Epithelial cell of prostate (primary cell): ENCODE results near the gene ELAC1.
"Not testable (repeated sequence)": the region's sequence is repeated elsewhere in the genome, so short reads cannot be mapped to it uniquely, and the experiment has no call there.

Source experiments
- DNase-seq: peaks from one replicate; pipeline ENCODE4 v3.0.0-alpha.2; 2011; ENCODE audit warnings: low read depth, low spot score
- H3K27ac ChIP-seq: fragments of 450-650 bp; 2 replicates; pipeline ENCODE4 v1.5.1; 2017; ENCODE audit warnings: mild to moderate bottlenecking

Gene ELAC1

GRCh38 chr18:50970006-50970405 lies 2.2 kb downstream of the ELAC1 start:
- no peak overlapping the region for H3K27ac ChIP-seq
- DNase-seq: no peak

DNA sequence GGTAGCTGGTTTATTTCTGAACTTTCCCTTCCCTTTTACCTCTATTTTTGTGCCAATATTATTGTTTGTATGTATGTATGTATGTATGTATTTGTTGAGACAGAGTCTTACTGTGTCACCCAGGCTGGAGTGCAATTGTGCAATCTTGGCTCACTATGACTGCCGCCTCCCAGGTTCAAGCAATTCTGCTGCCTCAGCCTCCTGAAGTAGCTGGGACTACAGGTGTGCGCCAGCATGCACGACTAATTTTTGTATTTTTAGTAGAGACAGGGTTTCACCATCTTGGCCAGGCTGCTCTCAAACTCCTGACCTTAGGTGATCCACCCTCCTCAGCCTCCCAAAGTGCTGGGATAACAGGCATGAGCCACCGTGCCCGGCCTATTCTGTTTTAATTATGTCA lies 4.6 kb downstream of the ELAC1 start:
- H3K27ac ChIP-seq, DNase-seq: not testable (repeated sequence)

DNA sequence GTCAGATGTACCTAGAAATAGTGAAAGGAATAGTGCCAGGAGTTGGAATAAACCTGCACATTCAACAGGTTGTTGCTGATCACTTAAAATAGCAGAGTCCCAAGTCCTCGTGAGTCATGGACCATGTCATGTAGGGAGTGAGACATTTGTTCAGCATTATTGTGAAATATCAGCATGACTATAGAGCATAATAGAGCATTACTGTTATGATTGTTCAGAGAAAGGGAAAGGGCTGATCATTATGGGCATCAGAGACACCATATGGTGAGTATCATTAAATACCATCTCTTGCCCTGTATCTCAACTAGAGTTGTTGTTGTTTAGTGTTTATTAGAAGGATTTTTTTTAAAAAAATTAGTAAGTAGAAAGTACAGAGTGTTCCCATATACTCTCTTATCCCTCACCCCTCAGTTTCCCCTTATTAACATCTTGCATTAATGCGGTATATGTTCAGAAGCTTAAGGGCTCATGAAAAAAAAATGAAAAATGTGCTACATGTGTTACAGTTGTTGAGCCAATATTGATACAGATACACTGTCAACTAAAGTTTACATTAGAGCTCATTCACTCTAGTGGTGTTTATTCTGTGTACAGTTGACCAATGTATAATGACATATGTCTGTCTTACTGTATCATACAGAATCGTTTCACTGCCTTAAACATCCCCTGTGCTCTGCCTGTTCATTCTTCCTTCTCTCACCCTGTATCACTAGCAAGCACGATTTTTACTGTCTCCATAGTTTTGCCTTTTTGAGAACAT lies 5.7 kb downstream of the ELAC1 start:
- DNase-seq: peak; percentile 71
- no peak overlapping the region for H3K27ac ChIP-seq

GRCh38 chr18:50977037-50977760 lies 9.4 kb downstream of the ELAC1 start:
- no peak overlapping the region for H3K27ac ChIP-seq
- DNase-seq: no peak

- H3K27ac ChIP-seq: peak overlapping the region; percentile 29
- DNase-seq: no peak
Measured at GRCh38 chr18:50981381-50981780, 13.5 kb downstream of the ELAC1 start.

DNA sequence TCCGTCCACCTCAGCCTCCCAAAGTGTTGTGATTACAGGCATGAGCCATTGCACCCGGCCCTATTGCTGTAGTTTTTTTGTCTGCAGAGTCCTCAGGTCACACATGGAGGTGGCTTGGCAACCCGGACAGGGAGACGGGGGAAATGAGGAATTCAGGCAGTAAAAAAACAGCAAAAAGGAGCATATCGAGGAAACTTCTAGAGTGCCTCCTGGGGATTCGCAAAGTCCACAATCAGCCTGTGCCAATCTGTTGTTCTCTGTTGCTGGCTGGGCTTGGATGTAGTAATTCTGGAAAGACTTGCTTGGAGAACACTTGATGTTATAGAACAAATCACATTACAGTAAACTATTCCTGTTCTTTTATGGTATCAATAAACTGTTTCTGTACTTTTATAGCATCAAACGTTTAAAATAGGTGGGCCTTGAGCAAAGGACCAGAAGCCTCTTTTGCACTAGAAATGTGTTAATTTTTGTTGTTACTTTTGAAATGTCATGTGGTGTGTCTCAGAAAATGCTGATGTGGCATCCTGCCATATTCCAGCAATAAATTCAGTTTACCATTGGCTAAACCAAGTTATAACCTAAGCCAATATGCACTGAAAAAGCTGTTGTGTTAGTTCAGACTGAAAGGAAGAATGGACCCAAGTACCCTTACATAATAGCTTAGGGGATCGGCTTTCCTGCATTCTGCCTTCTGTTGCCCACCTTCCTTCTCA lies 14.4 kb downstream of the ELAC1 start:
- no peak for DNase-seq
- H3K27ac ChIP-seq: no peak overlapping the region

DNA sequence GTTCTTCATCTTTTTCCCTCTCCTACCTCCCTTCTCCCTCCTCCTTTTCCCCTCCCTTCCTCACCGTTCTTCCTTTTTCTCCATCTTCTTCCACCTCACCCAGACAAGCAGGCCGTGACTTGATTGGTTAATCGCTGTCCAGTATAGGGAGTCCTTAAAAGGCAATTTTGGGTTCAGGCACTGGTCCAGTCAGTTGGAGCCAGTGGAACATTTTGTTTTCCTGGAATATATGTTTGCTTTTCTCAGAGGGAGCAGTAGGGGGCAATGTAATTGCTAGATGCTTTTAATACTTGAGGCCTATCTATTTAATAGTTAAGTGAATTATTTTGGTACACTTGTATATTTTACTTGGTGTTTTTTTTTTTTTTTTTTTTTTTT lies 15.0 kb downstream of the ELAC1 start:
- DNase-seq: no peak
- no peak overlapping the region for H3K27ac ChIP-seq

- H3K27ac ChIP-seq: no peak overlapping the region
Measured at GRCh38 chr18:50986360-50987087, 18.7 kb downstream of the ELAC1 start.

DNA sequence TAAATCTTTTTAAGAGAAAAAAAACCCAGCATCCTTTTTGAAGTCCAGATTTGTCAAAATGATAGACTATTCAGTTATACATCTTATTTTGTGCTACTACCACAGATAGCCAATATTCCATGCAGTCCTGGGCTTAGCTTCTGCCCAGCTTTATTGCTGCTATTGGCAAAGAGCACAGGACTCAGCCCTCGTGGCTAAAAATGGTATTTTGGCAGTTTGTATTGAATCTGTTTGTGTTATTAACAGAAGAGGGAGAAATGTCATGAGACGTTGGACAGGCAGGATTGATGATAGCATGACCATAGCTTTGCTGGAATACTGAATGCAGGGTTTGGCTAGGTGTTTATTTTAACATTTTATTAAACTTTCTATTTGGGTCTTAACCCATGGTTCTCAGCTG lies 19.4 kb downstream of the ELAC1 start:
- H3K27ac ChIP-seq: no peak overlapping the region
- no peak for DNase-seq

More at GRCh38 chr18:50986360-50987087, 18.7 kb downstream of the ELAC1 start:
- DNase-seq: no peak

- H3K27ac ChIP-seq: no peak overlapping the region
- DNase-seq: no peak
Measured at GRCh38 chr18:50989711-50990110, 21.9 kb downstream of the ELAC1 start.

- DNase-seq: no peak
- H3K27ac ChIP-seq: no peak overlapping the region
Measured at GRCh38 chr18:50992351-50992762, 24.5 kb downstream of the ELAC1 start.

- DNase-seq: no peak
- H3K27ac ChIP-seq: no peak overlapping the region
Measured at GRCh38 chr18:50994031-50994430, 26.2 kb downstream of the ELAC1 start.

DNA sequence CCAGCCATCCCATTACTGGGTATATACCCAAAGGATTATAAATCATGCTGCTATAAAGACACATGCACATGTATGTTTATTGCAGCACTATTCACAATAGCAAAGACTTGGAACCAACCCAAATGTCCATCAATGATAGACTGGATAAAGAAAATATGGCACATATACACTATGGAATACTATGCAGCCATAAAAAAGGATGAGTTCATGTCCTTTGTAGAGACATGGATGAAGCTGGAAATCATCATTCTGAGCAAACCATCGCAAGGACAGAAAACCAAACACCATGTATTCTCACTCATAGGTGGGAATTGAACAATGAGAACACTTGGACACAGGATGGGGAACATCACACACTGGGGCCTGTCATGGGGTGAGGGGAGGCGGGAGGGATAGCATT lies 35.3 kb downstream of the ELAC1 start:
- H3K27ac ChIP-seq, DNase-seq: not testable (repeated sequence)

GRCh38 chr18:51006061-51006818 lies 38.4 kb downstream of the ELAC1 start:
- no peak for DNase-seq
- H3K27ac ChIP-seq: no peak overlapping the region

GRCh38 chr18:51006948-51007789 lies 39.3 kb downstream of the ELAC1 start:
- no peak overlapping the region for H3K27ac ChIP-seq
- DNase-seq: no peak

GRCh38 chr18:51007790-51008139 lies 39.9 kb downstream of the ELAC1 start:
- no peak for DNase-seq
- no peak overlapping the region for H3K27ac ChIP-seq

GRCh38 chr18:51009072-51009471 lies 41.2 kb downstream of the ELAC1 start:
- DNase-seq: no peak
- H3K27ac ChIP-seq: no peak overlapping the region

GRCh38 chr18:51010218-51010617 lies 42.4 kb downstream of the ELAC1 start:
- no peak for DNase-seq
- H3K27ac ChIP-seq: no peak overlapping the region

DNA sequence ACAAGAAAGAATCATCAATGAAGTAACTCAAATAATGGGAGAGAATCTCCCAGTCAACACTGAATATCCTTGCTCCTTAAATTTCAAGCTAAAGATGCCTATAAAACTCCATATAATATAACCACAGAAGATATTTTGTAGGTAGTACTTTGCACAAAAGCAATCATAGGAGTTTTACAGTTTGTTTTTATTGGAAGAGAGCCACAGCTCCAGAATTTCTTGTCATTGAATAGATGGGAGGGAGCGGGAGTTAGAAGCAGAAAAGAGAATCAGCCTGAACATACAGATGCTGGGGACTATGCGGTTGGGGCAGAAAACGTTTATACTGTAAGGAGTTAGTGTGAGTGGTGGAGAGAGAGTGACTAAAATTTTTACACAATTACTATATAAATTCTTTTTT lies 43.9 kb downstream of the ELAC1 start:
- no peak overlapping the region for H3K27ac ChIP-seq
- DNase-seq: no peak
